ENCODE data around the gene SUMO2.
"Not testable (repeated sequence)": the region's sequence is repeated elsewhere in the genome, so short reads cannot be mapped to it uniquely, and the experiment has no call there.

Gene SUMO2

DNA sequence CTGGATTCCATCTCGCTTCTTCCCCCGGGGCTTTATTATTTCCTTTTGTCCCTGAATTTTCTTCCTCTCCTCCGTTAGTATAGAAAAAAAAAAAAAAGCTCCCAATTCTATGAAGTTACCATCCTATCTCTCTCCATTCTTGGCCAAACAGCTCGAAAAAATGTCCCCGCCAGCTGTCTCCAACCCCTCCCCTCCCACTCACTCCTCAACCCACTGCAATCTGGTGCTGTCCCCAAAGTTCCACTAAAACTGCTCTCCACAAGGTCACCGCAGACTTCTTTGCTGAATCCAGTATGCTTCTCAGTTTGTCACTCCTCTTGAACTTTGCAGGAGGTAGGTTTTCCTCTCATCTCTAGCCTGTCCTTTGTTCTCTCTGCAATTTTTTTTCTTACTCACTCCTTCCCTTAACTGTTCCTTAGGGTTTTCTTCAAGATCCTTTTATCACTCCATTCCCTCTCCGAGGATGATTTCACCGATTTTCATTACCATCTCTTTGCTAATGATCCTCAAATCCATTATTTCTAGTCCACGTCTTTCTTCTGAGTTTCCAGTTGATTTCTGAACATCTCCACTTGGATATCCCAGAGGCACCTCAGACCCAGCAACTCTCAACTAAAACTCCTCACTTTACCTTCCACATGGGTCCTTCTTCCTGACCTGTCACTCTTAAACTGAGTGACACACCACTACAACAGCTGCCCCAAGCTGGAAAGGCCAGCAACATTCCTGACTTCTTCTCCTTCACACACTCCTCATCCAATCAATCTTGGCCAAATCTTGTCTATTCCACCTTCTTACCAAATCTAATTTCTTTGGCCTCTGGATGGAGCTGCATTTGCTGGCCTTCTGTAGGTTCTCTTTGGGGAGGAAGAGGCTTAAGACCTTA, 1.5 kb upstream of the SUMO2 start:
- Histone ChIP-seq H3K27me3 (replicated peaks; ENCODE audit: control insufficient read depth, insufficient read depth, low read length, poor library complexity, severe bottlenecking) (no peaks in the 10 kb centered on the region), H3K4me3 (ENCODE audit: insufficient read depth, low read depth, low read length, poor library complexity, severe bottlenecking) (no peak overlapping the region), H3K27ac (ENCODE audit: insufficient read depth, low read length, poor library complexity, severe bottlenecking) (no peak overlapping the region), H3K9me3 (ENCODE audit: control insufficient read depth, low read length) (no peaks in the 10 kb centered on the region), H3K4me1 (ENCODE audit: control insufficient read depth, insufficient read depth, low read length, poor library complexity, severe bottlenecking) (peaks cover 12% of the 10 kb centered on the region), H3K36me3 (ENCODE audit: control insufficient read depth, insufficient read depth, low read length) (no peaks in the 10 kb centered on the region)
- DNase-seq: no peak

DNA sequence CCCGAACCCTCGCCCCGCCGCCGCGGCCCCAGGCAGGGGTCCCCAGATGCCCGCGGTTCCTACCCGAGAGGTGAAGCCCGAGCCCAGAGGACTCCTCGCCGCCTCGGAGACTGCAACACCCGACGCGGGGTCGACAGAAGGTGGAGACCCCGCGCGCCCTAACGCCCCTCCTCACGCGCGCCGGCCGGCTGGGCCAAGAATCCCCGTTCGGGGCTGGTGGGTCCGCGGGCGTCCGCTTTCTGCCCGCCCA, 515 bp downstream of the SUMO2 start:
- Histone ChIP-seq H3K9me3 (ENCODE audit: control insufficient read depth, low read length) (no peaks in the 10 kb centered on the region), H3K4me1 (ENCODE audit: control insufficient read depth, insufficient read depth, low read length, poor library complexity, severe bottlenecking) (peaks cover 12% of the 10 kb centered on the region), H3K4me3 (ENCODE audit: insufficient read depth, low read depth, low read length, poor library complexity, severe bottlenecking) (peak overlapping the region; percentile 74), H3K27ac (ENCODE audit: insufficient read depth, low read length, poor library complexity, severe bottlenecking) (peak overlapping the region; percentile 92), H3K36me3 (ENCODE audit: control insufficient read depth, insufficient read depth, low read length) (peaks cover 8% of the 10 kb centered on the region), H3K27me3 (replicated peaks; ENCODE audit: control insufficient read depth, insufficient read depth, low read length, poor library complexity, severe bottlenecking) (no peaks in the 10 kb centered on the region)
- no peak for DNase-seq

DNA sequence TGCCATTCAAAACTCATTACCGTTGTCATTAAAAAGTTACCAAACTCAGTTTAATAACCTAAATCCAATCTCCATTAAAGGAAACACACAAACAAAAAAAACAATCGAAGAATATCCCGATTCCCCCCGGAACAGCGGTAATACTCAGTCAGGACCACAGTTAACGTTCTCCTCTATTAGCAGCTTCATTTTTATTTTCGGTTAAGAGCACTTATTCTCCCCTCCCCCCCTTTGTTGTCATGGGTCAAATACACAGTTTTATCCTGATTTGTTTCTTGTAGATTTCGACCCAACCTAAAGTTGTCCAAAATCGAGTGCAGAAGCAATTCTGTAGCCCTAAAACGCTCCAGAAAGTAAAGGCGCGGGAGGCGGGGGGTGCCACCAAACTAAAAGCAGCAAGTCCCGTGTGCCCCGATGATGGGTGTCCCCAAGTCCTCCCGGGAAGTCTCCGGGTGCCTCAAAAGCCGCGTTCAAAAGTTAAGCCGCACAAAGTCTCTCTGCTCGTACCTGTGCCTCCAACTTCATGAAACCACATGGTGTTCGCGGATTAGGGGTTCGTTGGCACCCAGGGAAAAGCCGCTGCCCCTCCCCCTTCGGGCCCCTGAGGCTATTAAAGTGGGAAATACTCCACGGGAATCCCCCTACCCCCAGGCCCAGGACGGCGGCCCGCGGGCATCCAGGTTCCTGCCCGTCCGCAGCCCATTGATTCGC, 996 bp downstream of the SUMO2 start:
- peaks cover 10% of the 10 kb centered on the region for H3K36me3 ChIP-seq (ENCODE audit: control insufficient read depth, insufficient read depth, low read length)
- H3K9me3 ChIP-seq (ENCODE audit: control insufficient read depth, low read length): no peaks in the 10 kb centered on the region
- H3K4me3 ChIP-seq (ENCODE audit: insufficient read depth, low read depth, low read length, poor library complexity, severe bottlenecking): peak overlapping the region; percentile 74
- H3K27me3 ChIP-seq (replicated peaks; ENCODE audit: control insufficient read depth, insufficient read depth, low read length, poor library complexity, severe bottlenecking): no peaks in the 10 kb centered on the region
- peak overlapping the region; percentile 92 for H3K27ac ChIP-seq (ENCODE audit: insufficient read depth, low read length, poor library complexity, severe bottlenecking)
- peaks cover 12% of the 10 kb centered on the region for H3K4me1 ChIP-seq (ENCODE audit: control insufficient read depth, insufficient read depth, low read length, poor library complexity, severe bottlenecking)
- DNase-seq: peak; percentile 28 to 42 (median 30)

DNA sequence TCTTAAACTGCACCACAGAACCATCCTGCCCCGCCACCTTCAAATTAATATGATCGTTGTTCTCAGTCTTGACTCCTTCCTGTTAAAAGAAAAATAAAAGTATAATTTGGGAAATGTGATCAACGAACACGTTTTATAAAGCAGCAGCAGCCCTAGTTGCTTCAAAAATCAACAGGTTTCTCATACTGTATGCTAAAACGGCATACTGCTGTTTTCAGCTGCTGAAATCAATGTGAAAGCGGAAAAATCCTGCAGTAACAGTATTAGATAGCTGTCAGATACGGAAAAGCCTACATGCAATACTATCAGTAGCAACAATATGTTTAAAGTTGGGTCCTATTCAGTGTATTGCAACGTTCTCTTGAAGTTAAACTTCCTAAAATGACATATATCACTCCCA, 1.6 kb downstream of the SUMO2 start:
- Histone ChIP-seq H3K4me1 (ENCODE audit: control insufficient read depth, insufficient read depth, low read length, poor library complexity, severe bottlenecking) (peaks cover 12% of the 10 kb centered on the region), H3K4me3 (ENCODE audit: insufficient read depth, low read depth, low read length, poor library complexity, severe bottlenecking) (peak overlapping the region; percentile 74), H3K27me3 (replicated peaks; ENCODE audit: control insufficient read depth, insufficient read depth, low read length, poor library complexity, severe bottlenecking) (no peaks in the 10 kb centered on the region), H3K27ac (ENCODE audit: insufficient read depth, low read length, poor library complexity, severe bottlenecking) (peak overlapping the region; percentile 92), H3K36me3 (ENCODE audit: control insufficient read depth, insufficient read depth, low read length) (peaks cover 15% of the 10 kb centered on the region), H3K9me3 (ENCODE audit: control insufficient read depth, low read length) (no peaks in the 10 kb centered on the region)
- no peak for DNase-seq

DNA sequence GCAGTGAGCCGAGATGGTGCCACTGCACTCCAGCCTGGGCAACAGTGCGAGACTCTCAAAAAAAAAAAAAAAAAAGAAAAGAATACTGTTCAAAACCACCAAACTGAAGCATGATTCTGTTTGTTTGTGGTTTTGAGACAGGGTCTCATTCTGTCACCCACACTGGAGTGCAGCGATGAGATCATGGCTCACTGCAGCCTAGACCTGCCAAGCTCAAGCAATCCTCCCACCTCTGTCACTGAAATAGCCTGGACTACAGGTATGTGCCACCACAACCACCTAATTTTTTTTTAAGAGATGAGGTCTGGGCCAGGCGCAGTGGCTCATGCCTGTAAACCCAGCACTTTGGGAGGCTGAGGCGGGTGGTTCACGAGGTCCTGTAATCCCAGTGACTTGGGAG, 4.3 kb downstream of the SUMO2 start:
- Histone ChIP-seq H3K9me3 (ENCODE audit: control insufficient read depth, low read length) (no peaks in the 10 kb centered on the region), H3K27ac (ENCODE audit: insufficient read depth, low read length, poor library complexity, severe bottlenecking) (no peak overlapping the region), H3K27me3 (replicated peaks; ENCODE audit: control insufficient read depth, insufficient read depth, low read length, poor library complexity, severe bottlenecking) (no peaks in the 10 kb centered on the region), H3K4me1 (ENCODE audit: control insufficient read depth, insufficient read depth, low read length, poor library complexity, severe bottlenecking) (peaks cover 8% of the 10 kb centered on the region), H3K36me3 (ENCODE audit: control insufficient read depth, insufficient read depth, low read length) (peaks cover 27% of the 10 kb centered on the region), H3K4me3 (ENCODE audit: insufficient read depth, low read depth, low read length, poor library complexity, severe bottlenecking) (no peak overlapping the region)
- DNase-seq: no peak

DNA sequence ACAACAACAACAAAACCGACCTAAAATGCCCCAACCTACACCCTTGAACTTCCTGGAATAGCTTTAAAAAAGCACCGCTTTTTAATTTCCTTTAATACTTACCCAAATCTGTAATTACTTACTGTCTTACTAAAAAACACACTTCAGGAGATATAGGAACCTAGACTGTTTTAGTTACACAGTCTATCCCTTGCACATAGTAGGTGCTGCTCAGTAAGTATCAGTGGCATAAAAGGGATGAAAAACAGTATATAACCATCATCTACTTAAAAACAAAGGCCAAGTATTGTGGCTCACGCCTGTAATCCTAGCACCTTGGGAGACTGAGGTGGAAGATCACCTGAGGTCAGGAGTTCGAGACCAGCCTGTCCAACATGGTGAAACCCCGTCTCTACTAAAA, 6.1 kb downstream of the SUMO2 start:
- DNase-seq: no peak
- H3K27ac ChIP-seq (ENCODE audit: insufficient read depth, low read length, poor library complexity, severe bottlenecking): no peak overlapping the region
- peaks cover 36% of the 10 kb centered on the region for H3K36me3 ChIP-seq (ENCODE audit: control insufficient read depth, insufficient read depth, low read length)
- H3K27me3 ChIP-seq (replicated peaks; ENCODE audit: control insufficient read depth, insufficient read depth, low read length, poor library complexity, severe bottlenecking): no peaks in the 10 kb centered on the region
- H3K4me3 ChIP-seq (ENCODE audit: insufficient read depth, low read depth, low read length, poor library complexity, severe bottlenecking): no peak overlapping the region
- H3K9me3 ChIP-seq (ENCODE audit: control insufficient read depth, low read length): no peaks in the 10 kb centered on the region
- peaks cover 9% of the 10 kb centered on the region for H3K4me1 ChIP-seq (ENCODE audit: control insufficient read depth, insufficient read depth, low read length, poor library complexity, severe bottlenecking)

DNA sequence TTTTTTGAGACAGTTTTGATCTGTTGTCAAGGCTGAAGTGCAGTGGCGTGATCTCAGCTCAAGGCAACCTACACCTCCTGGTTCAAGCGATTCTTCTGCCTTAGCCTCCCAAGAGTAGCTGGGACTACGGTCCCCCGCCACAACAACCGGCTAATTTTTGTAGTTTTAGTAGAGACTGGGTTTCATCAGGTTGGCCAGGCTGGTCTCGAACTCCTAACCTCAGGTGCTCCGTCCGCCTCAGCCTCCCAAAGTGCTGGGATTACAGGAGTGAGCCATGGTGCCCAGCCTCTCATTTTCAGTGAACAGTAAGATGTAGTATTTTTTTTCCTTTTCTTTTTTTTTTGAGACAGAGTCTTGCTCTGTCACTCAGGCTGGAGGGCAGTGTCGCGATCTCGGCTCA, 7.8 kb downstream of the SUMO2 start:
- H3K4me3 ChIP-seq (ENCODE audit: insufficient read depth, low read depth, low read length, poor library complexity, severe bottlenecking): no peak overlapping the region
- H3K27me3 ChIP-seq (replicated peaks; ENCODE audit: control insufficient read depth, insufficient read depth, low read length, poor library complexity, severe bottlenecking): no peaks in the 10 kb centered on the region
- DNase-seq: no peak
- H3K9me3 ChIP-seq (ENCODE audit: control insufficient read depth, low read length): no peaks in the 10 kb centered on the region
- peaks cover 36% of the 10 kb centered on the region for H3K36me3 ChIP-seq (ENCODE audit: control insufficient read depth, insufficient read depth, low read length)
- no peak overlapping the region for H3K27ac ChIP-seq (ENCODE audit: insufficient read depth, low read length, poor library complexity, severe bottlenecking)
- H3K4me1 ChIP-seq (ENCODE audit: control insufficient read depth, insufficient read depth, low read length, poor library complexity, severe bottlenecking): peaks cover 3% of the 10 kb centered on the region

DNA sequence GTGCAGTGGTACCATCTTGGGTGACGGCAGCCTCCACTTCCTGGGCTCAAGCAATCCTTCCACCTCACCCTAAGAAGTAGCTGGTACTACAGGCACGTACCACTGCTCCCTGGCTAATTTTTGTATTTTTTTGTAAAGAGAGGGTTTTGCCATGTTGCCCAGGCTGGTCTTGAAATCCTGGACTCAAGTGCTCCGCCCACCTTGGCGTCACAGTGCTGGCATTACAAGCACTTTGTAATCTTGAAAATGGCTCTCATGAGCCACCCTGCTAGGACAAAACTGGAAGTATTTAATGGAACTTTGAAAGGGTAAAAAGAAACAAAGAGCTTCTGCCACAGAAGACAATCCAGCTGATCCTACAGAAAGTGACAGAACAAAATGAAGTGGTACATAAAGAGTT, 9.2 kb downstream of the SUMO2 start:
- H3K27ac ChIP-seq (ENCODE audit: insufficient read depth, low read length, poor library complexity, severe bottlenecking): no peak overlapping the region

DNA sequence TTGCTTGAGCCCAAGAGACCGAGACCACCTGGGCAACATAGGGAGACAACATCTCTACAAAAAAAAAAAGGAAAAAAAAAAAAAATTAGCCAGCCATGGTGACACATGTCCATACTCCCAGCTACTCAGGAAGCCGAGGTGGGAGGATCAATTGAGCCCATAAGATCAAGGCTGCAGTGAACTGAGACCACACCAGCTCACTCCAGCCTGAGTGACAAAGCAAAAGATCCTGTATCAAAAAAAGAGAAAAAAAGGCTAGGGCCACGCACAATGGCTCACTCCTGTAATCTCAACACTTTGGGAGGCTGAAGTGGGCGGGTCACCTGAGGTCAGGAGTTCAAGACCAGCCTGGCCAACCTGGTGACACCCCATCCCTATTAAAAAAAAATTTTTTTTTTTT, 13.8 kb downstream of the SUMO2 start:
- peaks cover 26% of the 10 kb centered on the region for H3K36me3 ChIP-seq (ENCODE audit: control insufficient read depth, insufficient read depth, low read length)
- no peak overlapping the region for H3K4me3 ChIP-seq (ENCODE audit: insufficient read depth, low read depth, low read length, poor library complexity, severe bottlenecking)
- peaks cover 3% of the 10 kb centered on the region for H3K4me1 ChIP-seq (ENCODE audit: control insufficient read depth, insufficient read depth, low read length, poor library complexity, severe bottlenecking)
- H3K27ac ChIP-seq (ENCODE audit: insufficient read depth, low read length, poor library complexity, severe bottlenecking): no peak overlapping the region
- DNase-seq: no peak
- H3K9me3 ChIP-seq (ENCODE audit: control insufficient read depth, low read length): no peaks in the 10 kb centered on the region
- H3K27me3 ChIP-seq (replicated peaks; ENCODE audit: control insufficient read depth, insufficient read depth, low read length, poor library complexity, severe bottlenecking): no peaks in the 10 kb centered on the region

More for the DNA sequence above, 9.2 kb downstream of the SUMO2 start:
- DNase-seq: no peak
- Histone ChIP-seq H3K36me3 (ENCODE audit: control insufficient read depth, insufficient read depth, low read length) (peaks cover 32% of the 10 kb centered on the region), H3K9me3 (ENCODE audit: control insufficient read depth, low read length) (no peaks in the 10 kb centered on the region), H3K4me3 (ENCODE audit: insufficient read depth, low read depth, low read length, poor library complexity, severe bottlenecking) (no peak overlapping the region), H3K4me1 (ENCODE audit: control insufficient read depth, insufficient read depth, low read length, poor library complexity, severe bottlenecking) (peaks cover 3% of the 10 kb centered on the region), H3K27me3 (replicated peaks; ENCODE audit: control insufficient read depth, insufficient read depth, low read length, poor library complexity, severe bottlenecking) (no peaks in the 10 kb centered on the region)

DNA sequence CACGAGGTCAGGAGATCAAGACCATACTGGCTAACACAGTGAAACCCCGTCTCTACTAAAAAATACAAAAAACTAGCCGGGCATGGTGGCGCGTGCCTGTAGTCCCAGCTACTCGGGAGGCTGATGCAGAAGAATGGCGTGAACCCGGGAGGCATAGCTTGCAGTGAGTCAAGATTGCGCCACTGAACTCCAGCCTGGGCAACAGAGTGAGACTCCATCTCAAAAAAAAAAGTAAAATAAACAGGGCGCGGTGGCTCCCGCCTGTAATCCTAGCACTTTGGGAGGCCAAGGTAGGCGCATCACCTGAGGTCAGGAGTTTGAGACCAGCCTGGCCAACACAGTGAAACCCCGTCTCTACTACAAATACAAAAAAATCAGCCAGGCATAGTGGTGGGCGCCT, 18.2 kb downstream of the SUMO2 start:
- peaks cover 12% of the 10 kb centered on the region for H3K36me3 ChIP-seq (ENCODE audit: control insufficient read depth, insufficient read depth, low read length)
- DNase-seq; H3K27me3 ChIP-seq (replicated peaks; ENCODE audit: control insufficient read depth, insufficient read depth, low read length, poor library complexity, severe bottlenecking); H3K4me1 ChIP-seq (ENCODE audit: control insufficient read depth, insufficient read depth, low read length, poor library complexity, severe bottlenecking); H3K4me3 ChIP-seq (ENCODE audit: insufficient read depth, low read depth, low read length, poor library complexity, severe bottlenecking); H3K27ac ChIP-seq (ENCODE audit: insufficient read depth, low read length, poor library complexity, severe bottlenecking); H3K9me3 ChIP-seq (ENCODE audit: control insufficient read depth, low read length): not testable (repeated sequence)
